ENCODE data around the gene PIP5KL1.

Gene PIP5KL1

DNA sequence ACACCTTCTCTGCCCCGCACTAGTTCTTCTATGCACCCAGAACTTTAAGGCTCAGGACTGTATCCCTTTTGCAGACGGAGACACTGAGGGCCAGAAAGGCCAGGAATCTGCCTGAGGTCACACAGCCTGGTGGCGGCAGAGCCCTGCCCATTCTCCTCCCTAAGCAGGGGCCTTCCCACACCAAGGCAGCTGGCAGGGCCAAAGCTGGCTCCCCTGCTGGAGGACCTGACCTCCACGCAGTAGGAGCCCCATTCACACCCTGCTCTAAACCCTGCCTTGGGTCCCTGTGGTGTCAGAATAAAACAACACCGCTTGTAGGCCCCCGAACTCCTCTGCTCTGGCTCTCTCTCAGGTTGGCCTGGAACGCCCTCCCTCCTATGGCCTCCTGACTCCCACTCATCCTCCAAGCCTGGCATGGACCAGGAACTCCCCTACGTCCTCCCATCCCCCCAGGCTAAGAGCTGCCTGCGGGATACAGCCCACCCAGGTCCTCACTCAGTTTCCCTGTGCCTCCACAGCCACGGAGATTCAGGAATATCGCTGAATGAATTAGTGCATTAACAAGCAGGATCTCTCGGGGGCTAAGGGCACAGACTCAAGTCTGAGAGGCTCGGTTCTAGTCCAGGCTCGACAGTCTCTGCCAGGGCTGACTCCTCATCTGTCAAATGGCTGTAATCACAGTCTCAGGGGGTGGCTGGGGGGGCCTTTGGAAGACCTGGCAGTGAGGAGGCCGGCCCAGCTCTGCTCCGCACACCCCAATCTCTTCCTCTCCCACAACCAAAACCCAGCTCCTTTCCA lies 34.0 kb downstream of the PIP5KL1 start:
- Histone ChIP-seq H3K4me1 (ENCODE audit: insufficient read depth, low read length, severe bottlenecking) (peaks cover 40% of the 10 kb centered on the region), H3K9ac (ENCODE audit: low read length) (no peak overlapping the region), H3K27ac (ENCODE audit: low read depth, low read length, poor library complexity, severe bottlenecking) (no peak overlapping the region), H3K4me3 (ENCODE audit: low read depth, low read length, poor library complexity, severe bottlenecking) (no peak overlapping the region), H3K4me2 (ENCODE audit: low read length) (peak overlapping the region; percentile 34; the same call in 1 of the 2 replicates), H3K9me3 (ENCODE audit: low read length) (peaks cover 8% of the 10 kb centered on the region; the same call in 1 of the 2 replicates), H3K9me2 (ENCODE audit: low read depth, low read length) (no peaks in the 10 kb centered on the region), H3F3A (ENCODE audit: insufficient read depth, low read length) (no peaks in the 10 kb centered on the region; the same call in 1 of the 2 replicates), H3K27me3 (ENCODE audit: insufficient read depth, low read length) (no peaks in the 10 kb centered on the region), H3K36me3 (ENCODE audit: insufficient read depth, low read length) (peaks cover 52% of the 10 kb centered on the region), H2AFZ (ENCODE audit: low read length) (no peak overlapping the region), H4K20me1 (ENCODE audit: insufficient read depth, low read length) (no peaks in the 10 kb centered on the region), H3K79me2 (ENCODE audit: insufficient read depth, low read length) (no peaks in the 10 kb centered on the region)
- TF ChIP-seq, protein P1, sequence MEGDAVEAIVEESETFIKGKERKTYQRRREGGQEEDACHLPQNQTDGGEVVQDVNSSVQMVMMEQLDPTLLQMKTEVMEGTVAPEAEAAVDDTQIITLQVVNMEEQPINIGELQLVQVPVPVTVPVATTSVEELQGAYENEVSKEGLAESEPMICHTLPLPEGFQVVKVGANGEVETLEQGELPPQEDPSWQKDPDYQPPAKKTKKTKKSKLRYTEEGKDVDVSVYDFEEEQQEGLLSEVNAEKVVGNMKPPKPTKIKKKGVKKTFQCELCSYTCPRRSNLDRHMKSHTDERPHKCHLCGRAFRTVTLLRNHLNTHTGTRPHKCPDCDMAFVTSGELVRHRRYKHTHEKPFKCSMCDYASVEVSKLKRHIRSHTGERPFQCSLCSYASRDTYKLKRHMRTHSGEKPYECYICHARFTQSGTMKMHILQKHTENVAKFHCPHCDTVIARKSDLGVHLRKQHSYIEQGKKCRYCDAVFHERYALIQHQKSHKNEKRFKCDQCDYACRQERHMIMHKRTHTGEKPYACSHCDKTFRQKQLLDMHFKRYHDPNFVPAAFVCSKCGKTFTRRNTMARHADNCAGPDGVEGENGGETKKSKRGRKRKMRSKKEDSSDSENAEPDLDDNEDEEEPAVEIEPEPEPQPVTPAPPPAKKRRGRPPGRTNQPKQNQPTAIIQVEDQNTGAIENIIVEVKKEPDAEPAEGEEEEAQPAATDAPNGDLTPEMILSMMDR (IDR thresholded peaks at IDR 0.05; ENCODE audit: low read length), result no peak
- no peak for TF ChIP-seq EZH2 (IDR thresholded peaks at IDR 0.05; ENCODE audit: borderline replicate concordance, low read length)

DNA sequence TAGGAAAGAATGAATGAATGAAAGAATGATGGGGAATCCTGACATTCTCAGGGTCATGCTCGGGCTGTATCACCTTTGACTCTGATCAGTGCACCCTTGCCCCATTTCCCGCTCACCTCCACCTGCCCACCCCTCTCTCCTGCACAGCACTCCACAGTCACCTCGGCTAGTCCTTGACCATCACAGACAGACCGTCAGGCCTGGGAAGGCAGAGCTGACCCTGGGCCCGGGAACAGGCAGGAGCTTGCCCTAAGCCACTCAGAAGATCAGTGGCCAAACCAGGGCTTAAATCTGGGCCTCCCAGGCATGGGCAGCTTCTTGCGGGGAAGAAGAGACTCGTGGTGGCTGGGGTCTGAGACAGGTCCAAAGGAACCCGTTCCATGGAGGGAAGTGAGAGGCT lies 34.8 kb downstream of the PIP5KL1 start:
- H2AFZ ChIP-seq (ENCODE audit: low read length), result no peak overlapping the region
- no peak overlapping the region for H3K9ac ChIP-seq (ENCODE audit: low read length)
- peaks cover 8% of the 10 kb centered on the region; the same call in 1 of the 2 replicates for H3K9me3 ChIP-seq (ENCODE audit: low read length)
- H3K36me3 ChIP-seq (ENCODE audit: insufficient read depth, low read length), result peaks cover 58% of the 10 kb centered on the region
- H3K27ac ChIP-seq (ENCODE audit: low read depth, low read length, poor library complexity, severe bottlenecking), result no peak overlapping the region
- H3K9me2 ChIP-seq (ENCODE audit: low read depth, low read length), result no peaks in the 10 kb centered on the region
- TF ChIP-seq, protein P1 (IDR thresholded peaks at IDR 0.05; ENCODE audit: low read length), result no peak
- TF ChIP-seq EZH2 (IDR thresholded peaks at IDR 0.05; ENCODE audit: borderline replicate concordance, low read length), result no peak
- H3K4me3 ChIP-seq (ENCODE audit: low read depth, low read length, poor library complexity, severe bottlenecking), result no peak overlapping the region
- H4K20me1 ChIP-seq (ENCODE audit: insufficient read depth, low read length), result no peaks in the 10 kb centered on the region
- H3K79me2 ChIP-seq (ENCODE audit: insufficient read depth, low read length), result no peaks in the 10 kb centered on the region
- no peak overlapping the region for H3K4me2 ChIP-seq (ENCODE audit: low read length)
- H3K4me1 ChIP-seq (ENCODE audit: insufficient read depth, low read length, severe bottlenecking), result peaks cover 32% of the 10 kb centered on the region
- no peaks in the 10 kb centered on the region for H3K27me3 ChIP-seq (ENCODE audit: insufficient read depth, low read length)
- no peaks in the 10 kb centered on the region; the same call in 1 of the 2 replicates for H3F3A ChIP-seq (ENCODE audit: insufficient read depth, low read length)

DNA sequence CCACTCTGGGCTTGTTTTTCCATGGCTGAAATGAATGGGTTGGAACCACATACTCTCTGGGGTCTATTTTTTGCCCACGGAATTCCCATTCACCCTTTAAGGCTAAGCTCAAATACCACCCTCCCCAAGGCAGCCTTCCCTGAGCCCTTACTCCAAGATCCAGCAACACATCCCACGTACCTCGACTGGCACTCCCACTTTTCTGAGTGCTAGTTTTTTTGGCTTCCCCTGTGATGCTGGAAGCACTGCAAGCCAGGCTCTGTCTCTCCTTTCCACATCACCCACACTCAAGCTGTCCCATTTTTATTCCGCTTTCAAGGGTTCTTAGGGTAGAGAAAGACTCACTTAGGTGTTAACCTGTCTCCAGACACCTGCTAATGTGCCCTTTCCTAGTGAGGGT lies 37.2 kb downstream of the PIP5KL1 start:
- H2AFZ ChIP-seq (ENCODE audit: low read length), result no peak overlapping the region
- no peak for TF ChIP-seq EZH2 (IDR thresholded peaks at IDR 0.05; ENCODE audit: borderline replicate concordance, low read length)

More for the DNA sequence above, 37.2 kb downstream of the PIP5KL1 start:
- H3K9ac ChIP-seq (ENCODE audit: low read length), result no peak overlapping the region
- H3K27me3 ChIP-seq (ENCODE audit: insufficient read depth, low read length), result no peaks in the 10 kb centered on the region
- no peaks in the 10 kb centered on the region for H4K20me1 ChIP-seq (ENCODE audit: insufficient read depth, low read length)
- no peak overlapping the region for H3K4me2 ChIP-seq (ENCODE audit: low read length)
- H3K4me3 ChIP-seq (ENCODE audit: low read depth, low read length, poor library complexity, severe bottlenecking), result no peak overlapping the region
- H3F3A ChIP-seq (ENCODE audit: insufficient read depth, low read length), result no peaks in the 10 kb centered on the region; the same call in 1 of the 2 replicates
- H3K36me3 ChIP-seq (ENCODE audit: insufficient read depth, low read length), result peaks cover 74% of the 10 kb centered on the region
- H3K4me1 ChIP-seq (ENCODE audit: insufficient read depth, low read length, severe bottlenecking), result peaks cover 15% of the 10 kb centered on the region
- H3K9me3 ChIP-seq (ENCODE audit: low read length), result peaks cover 8% of the 10 kb centered on the region; the same call in 1 of the 2 replicates
- H3K9me2 ChIP-seq (ENCODE audit: low read depth, low read length), result no peaks in the 10 kb centered on the region
- no peak overlapping the region for H3K27ac ChIP-seq (ENCODE audit: low read depth, low read length, poor library complexity, severe bottlenecking)
- H3K79me2 ChIP-seq (ENCODE audit: insufficient read depth, low read length), result no peaks in the 10 kb centered on the region
